T-helper 2 cell (primary cell): ENCODE measurements around the gene FXR2.

Experiments used
- DNase-seq, 5 experiments: peaks; one replicate each; pipeline versions ENCODE4 v3.0.0 to v3.0.0-alpha.2; 2012 to 2022

The FXR2 gene

GRCh38 chr17:7587420-7588151 lies 27.1 kb downstream of the FXR2 start:
- DNase-seq = no peak

- DNase-seq = peak in 1 of 5 experiments; percentile 28
Measured at GRCh38 chr17:7586673-7587419, 27.9 kb downstream of the FXR2 start.

- peak; percentile 83 to 97 (median 91) for DNase-seq
Measured at GRCh38 chr17:7583253-7584109, 31.2 kb downstream of the FXR2 start, which contains the start of gene MPDU1. TSS of gene MPDU1 (plus strand) at chr17:7583852. CDS start at chr17:7583863, 11 bp downstream.

GRCh38 chr17:7582396-7583252 lies 32.1 kb downstream of the FXR2 start:
- no peak for DNase-seq

GRCh38 chr17:7580604-7581575 lies 33.8 kb downstream of the FXR2 start:
- DNase-seq = no peak

GRCh38 chr17:7579834-7580603 lies 34.7 kb downstream of the FXR2 start:
- peak in 1 of 5 experiments; percentile 62 for DNase-seq

GRCh38 chr17:7579001-7579833 lies 35.5 kb downstream of the FXR2 start, which contains the start of gene CD68:
TSS of gene CD68 (plus strand) at chr17:7579638. CDS start at chr17:7579678, 40 bp downstream.
- peak in 3 of 5 experiments; percentile 49 to 69 (median 67) for DNase-seq

- DNase-seq = no peak
Measured at GRCh38 chr17:7577327-7578199, 37.1 kb downstream of the FXR2 start.

GRCh38 chr17:7576432-7576937 lies 38.2 kb downstream of the FXR2 start:
- DNase-seq = no peak

GRCh38 chr17:7575959-7576358 lies 38.7 kb downstream of the FXR2 start:
- DNase-seq = no peak

GRCh38 chr17:7575481-7575883 lies 39.2 kb downstream of the FXR2 start:
- DNase-seq = no peak

- DNase-seq = no peak
Measured at GRCh38 chr17:7574176-7574953, 40.3 kb downstream of the FXR2 start.

GRCh38 chr17:7573324-7574080 lies 41.2 kb downstream of the FXR2 start:
- DNase-seq = peak; percentile 84 to 97 (median 89)

- peak in 4 of 5 experiments; percentile 99 to 100 (median 100) for DNase-seq
Measured at GRCh38 chr17:7572588-7573323, 41.9 kb downstream of the FXR2 start.

GRCh38 chr17:7572338-7572587 lies 42.4 kb downstream of the FXR2 start:
- peak in 1 of 5 experiments; percentile 99 for DNase-seq
